Measurements from ENCODE around the gene ZNF70.

DNA sequence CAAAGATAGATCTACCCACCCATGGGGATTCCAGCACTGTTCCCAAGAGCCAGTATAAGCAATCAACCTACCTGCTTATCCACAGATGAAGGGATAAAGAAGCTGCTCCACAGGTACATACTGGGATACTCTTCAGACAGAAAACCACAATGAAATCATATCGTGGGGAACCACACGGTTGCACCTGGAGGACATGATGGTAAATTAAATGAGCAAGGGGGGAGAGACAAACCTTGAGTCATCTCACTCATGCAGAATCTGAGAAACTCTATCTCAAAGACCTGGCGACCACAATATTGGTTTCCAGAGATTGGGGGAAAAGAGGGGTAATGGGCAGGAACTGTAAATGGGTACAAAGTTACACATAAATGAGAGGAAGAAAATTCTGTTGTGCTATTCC lies 45.6 kb downstream of the ZNF70 start:
- TF ChIP-seq, protein P1, sequence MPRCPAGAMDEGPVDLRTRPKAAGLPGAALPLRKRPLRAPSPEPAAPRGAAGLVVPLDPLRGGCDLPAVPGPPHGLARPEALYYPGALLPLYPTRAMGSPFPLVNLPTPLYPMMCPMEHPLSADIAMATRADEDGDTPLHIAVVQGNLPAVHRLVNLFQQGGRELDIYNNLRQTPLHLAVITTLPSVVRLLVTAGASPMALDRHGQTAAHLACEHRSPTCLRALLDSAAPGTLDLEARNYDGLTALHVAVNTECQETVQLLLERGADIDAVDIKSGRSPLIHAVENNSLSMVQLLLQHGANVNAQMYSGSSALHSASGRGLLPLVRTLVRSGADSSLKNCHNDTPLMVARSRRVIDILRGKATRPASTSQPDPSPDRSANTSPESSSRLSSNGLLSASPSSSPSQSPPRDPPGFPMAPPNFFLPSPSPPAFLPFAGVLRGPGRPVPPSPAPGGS (CRISPR knock-in tag; IDR thresholded peaks at IDR 0.05): no peak
- TF ChIP-seq ZKSCAN1 (IDR thresholded peaks at IDR 0.05; ENCODE audit: low read length) (no peak), STAT5B (CRISPR knock-in tag; IDR thresholded peaks at IDR 0.05) (no peak), PHF8 (CRISPR knock-in tag; IDR thresholded peaks at IDR 0.05) (no peak), HNRNPLL (IDR thresholded peaks at IDR 0.05; ENCODE audit: low read depth, low read length, poor library complexity, severe bottlenecking) (no peak), CTCF (CRISPR knock-in tag; IDR thresholded peaks at IDR 0.05) (no peak), YY1 (IDR thresholded peaks at IDR 0.05; ENCODE audit: insufficient read depth, insufficient replicate concordance, low read depth, low read length) (no peak), ZNF10 (CRISPR knock-in tag; IDR thresholded peaks at IDR 0.05; ENCODE audit: borderline replicate concordance, low read depth) (no peak), SIN3A (IDR thresholded peaks at IDR 0.05; ENCODE audit: borderline replicate concordance, low read depth, low read length) (no peak), POLR2G (IDR thresholded peaks at IDR 0.05; ENCODE audit: low read depth, low read length) (no peak), ZNF646 (CRISPR knock-in tag; IDR thresholded peaks at IDR 0.05) (no peak), ZNF570 (CRISPR knock-in tag; IDR thresholded peaks at IDR 0.05; ENCODE audit: borderline replicate concordance) (no peak), CHD2 (IDR thresholded peaks at IDR 0.05; ENCODE audit: low read depth, low read length) (no peak), ZNF660 (CRISPR knock-in tag; IDR thresholded peaks at IDR 0.05; ENCODE audit: borderline replicate concordance, low read depth) (no peak)
